NCI-H526 treated with DMSO at 0.1 percent for 48 hours (cell line): ENCODE data around the gene ROBO1.
A peak's percentile ranks its signal among the peaks of the same experiment; 100 is the strongest.

Experiments used
- DNase-seq: peaks from one replicate; lab custom pipeline; 2025; lab: John Stamatoyannopoulos, UW

Gene ROBO1

DNA sequence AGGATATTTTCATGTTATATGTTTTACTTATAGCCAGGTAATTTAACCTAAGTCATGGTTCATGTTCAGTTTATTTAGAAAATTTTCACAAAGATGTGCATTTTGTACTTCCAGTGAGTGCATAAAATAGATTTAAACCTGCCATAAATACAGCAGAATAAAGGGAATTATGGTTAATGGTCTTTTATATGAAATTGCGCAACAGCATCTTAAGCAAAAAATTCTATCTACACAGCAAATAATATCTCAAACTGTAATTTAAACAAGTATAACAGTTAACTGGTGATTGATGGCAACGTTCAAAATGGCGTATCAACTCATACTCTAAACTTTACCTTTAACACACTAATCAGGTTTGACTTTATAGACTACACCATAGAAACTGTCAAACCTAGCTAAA is 97.6 kb downstream of the ROBO1 start:
- DNase-seq: no peak

DNA sequence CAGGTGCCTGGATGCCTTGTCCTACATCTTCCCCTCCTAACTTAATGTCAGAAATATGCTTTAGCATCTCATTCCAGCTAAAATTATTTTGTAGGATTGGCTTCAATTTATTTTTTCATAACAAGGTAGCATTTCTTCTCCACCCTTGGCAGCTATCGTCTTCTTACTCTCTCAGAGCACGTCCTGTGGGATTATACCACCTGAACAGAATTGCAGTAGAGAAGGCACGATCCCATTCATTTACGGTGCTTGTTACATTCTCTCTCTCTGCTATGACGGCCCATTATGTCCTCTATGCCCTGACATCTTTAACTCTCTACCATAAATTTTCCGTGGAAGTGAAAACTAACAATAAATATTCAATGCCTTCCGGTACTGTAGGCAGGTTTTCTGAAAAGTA is 103.3 kb downstream of the ROBO1 start:
- no peak for DNase-seq

DNA sequence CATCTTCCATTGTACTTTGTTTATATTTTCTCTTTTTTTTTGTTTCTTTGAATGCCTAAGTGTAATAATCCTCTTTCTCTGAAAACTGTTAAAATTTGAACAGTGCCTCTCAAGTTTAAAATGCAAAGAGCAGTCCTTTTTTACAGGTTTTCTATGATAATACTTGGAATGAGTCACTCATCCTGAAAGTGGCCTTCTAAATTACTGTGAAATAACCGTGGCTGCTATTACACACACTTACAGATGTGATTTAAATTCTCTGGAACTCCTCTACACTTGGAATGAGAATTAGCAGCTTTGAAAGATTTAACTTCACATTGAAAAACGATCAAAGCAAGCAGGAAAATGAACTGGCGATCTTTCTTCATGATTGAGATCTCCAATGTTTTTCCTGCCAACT is 105.9 kb downstream of the ROBO1 start:
- DNase-seq: no peak

DNA sequence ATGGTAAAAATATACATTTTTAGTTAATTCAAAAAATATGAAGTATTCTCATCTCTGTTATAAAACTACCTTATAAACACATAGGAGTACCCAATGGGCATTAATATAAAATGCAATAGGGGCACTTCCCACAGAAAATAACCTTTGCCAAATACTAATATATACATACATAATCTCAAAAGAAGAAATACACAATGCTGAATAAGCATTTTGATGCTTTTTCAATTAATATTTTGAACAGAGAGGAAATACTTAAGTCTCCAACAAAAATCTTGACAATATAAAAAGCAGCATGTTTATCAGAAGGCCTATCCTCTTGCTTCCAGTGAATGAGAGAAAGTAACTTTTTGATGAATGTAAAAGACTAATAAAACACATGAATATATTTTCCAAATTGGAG is 110.7 kb downstream of the ROBO1 start:
- no peak for DNase-seq

DNA sequence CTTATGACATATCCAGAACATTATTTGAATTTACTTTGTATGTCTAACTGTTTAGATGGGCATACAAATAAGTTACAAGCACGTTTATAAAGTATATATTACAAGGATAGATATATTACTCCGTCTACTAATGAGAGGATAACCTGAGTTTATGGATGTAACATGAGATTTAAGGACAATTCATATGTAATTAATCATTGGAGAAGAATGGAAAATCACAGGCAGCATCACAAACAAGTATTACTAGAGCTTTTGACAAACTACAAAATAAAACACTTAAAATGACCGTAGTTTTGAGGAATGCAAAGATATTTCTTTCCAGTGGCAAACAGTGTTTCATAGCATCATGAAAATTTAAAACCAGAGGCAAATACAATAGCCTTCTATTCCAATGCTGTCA is 113.8 kb downstream of the ROBO1 start:
- DNase-seq: no peak

DNA sequence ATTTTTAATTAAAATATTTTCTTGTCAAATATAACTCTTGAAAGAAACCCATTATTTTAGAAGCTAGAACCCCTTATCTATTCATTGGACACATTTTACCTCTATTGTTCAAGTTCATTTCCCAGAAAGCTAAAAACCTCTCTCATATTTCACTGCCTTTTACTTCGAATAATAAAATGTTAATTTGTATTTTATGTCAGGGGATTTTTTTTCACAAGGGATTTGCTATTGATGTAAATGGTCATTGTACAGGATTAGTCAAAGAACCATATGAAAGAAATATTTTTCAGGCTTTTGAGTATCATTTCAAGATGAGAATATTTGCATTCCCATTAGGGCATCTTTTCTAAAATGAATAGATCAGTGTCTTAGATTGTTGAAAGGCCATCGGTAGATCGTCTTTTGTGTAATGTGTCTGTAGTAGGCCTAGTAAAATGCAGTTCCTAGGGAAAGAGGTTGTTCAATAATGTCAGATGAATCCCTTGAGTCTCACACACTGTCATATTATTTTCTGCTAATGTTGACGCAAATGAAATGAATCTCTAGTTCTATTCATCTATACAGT is 114.5 kb downstream of the ROBO1 start:
- DNase-seq: no peak

DNA sequence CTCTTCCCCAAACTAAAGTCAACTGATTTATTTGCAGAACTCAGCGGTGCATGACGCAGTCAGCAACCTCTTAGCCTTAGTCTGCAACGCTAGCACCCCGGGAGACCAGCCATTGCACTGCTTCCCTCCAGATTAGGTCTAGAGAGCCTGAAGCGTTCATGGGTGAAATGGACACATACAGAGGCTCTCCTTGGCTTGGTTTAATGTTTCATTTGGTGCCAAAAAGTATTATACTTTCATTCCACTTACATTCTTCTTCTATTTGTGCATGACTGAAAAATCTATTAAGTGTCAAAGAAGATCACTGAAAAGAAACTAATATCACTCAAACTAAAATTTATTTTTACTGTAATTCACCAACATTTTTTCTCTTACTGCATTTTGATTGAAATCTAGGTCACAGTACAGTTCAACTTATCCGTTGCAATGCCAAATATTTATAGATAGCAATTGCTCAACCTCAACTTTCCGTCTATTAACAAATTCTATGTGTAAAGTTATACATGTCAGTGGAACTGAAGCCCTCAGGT is 116.2 kb downstream of the ROBO1 start:
- DNase-seq: no peak

DNA sequence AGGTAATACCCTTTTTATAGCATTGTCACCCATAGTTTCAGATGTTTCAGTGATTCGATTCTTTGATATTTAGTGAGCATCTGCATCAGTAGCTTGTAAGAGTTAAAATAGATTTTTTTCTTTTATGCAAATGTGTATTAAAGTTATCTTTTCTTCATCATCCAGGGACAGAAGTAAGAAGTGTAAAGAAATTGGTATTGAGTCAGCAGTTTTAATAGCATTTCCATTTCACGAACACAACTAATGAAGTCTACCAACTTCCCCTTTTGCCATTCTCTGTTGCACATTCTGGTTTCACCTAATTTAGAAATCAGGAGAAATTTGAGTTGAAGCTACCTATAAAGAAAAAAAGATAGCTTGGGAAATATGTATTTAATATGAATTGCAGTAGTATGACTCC is 127.9 kb downstream of the ROBO1 start:
- no peak for DNase-seq

DNA sequence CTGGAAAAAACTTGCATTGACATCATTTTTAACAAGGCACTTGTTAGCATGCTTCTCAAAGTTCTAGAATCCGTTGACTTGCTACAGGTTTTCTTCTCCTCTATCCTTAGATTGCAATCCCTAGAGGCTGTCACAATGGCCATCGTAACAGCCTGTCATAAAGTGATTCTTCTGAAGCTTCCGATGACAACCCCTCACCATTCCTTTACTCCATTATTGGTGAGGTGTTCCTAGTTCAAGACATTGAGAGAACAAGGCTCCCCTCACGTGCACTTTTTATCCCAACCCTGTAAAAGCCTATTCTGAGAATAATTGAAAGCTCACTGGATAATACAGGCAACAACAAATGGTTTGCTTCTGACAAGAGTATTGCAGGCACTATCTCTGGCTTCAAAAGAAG is 131.4 kb downstream of the ROBO1 start:
- no peak for DNase-seq

DNA sequence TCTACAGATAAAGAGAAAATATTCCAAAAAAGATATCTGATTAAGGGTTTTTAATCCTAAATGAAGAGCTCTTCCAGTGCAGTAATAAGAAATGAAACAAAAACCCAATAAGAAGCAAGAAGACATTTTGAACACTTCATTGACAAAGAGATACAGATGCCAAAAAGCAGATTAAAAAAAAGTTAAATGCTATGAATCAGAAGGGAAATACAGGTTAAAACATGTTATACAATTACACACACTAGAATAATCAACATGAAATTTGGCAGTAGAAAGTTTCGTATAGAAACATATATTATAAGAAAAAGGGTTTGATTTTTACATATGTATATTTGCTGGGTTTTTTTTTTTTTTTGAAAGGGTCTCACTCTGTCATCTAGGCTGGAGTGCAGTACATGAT is 135.0 kb downstream of the ROBO1 start:
- no peak for DNase-seq

DNA sequence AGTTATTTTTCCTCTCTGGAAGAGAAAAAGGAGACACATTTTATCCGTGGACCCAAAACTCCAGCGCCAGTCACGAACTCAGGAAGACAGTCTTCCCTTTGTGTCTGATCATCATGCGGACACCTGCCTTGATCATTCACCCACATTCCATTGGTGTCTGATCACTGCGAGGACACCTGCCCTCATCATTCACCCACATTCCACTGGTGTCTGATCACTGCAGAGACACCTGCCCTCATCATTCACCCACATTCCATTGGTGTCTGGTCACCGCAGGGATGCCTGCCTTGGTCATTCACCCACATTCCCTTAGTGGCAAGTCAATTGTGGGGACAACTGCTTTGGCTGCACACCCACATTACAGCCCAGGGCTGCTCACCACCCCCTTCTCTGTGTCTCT is 148.9 kb downstream of the ROBO1 start:
- no peak for DNase-seq

DNA sequence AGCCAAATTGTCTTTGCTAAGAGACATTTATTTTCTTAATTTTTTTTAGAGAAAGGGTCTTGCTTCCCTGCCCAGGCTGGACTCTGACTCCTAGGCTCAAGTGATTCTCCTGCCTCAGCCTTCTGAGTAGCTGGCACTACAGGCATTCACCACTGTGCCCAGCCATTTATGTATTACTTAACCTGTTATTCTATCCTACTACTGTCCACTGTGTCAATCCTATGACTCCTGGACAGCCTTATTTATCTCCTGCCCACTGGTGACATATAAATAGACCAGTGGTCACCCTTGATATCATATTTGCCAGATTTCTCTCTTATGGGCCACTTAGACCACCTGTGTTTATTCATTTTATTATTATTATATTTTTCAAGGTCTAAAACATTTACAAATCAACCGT is 161.4 kb downstream of the ROBO1 start:
- DNase-seq: no peak

DNA sequence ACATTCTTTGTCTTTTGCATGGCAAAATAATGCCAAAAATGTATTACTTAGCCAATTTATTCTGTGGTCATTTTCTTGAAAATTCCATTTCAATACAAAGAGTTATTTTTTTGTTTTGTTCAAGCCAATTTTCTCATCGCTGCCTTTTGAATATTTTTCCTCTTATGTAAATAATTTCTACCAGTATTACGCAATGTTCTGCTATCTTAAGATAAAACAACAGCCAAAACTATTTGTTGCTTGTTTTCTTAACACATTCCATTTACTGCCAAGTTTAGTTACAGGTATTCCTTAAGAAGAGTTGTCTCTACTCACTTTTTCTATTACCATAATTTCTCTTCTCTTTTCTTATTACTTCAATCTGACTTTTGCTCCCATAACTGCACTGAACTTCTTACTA is 163.1 kb downstream of the ROBO1 start:
- DNase-seq: no peak

DNA sequence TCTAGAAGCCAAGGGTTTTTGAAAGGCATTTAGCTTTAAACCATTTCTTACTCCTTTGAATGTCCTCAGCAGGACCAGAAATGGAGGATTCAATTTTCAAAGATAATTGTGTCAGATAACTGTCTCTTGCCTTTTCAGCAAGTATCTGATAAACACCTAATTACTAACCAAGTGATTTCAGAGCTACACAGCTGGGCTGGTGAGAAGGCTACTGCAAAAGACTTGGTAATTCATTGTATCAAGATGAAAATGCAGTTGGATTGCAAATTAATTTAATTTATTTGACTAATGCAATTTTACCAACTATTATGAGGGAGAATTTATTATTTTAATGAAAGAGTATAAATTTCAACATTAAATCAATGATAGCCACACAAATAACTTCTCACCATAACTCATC is 165.4 kb downstream of the ROBO1 start:
- DNase-seq: no peak

DNA sequence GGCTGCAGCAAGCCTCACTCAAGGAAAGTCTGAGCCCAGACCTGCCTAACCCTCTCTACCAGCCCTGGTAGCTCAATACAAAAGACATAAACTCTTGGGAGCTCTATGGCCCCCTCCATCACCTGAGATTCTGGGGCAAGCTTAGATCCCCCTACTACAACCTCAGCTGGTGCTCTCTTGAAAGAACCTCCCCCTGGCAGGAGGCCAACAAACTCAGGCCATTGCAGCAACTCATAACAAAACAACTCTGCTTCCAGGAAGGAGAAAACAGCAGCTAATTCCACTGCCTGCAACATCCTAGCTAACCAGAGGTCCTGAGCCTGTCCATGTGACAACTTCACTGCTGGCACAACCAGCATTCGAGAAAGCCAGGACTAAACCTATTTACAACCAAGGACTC is 169.2 kb downstream of the ROBO1 start:
- DNase-seq: no peak

DNA sequence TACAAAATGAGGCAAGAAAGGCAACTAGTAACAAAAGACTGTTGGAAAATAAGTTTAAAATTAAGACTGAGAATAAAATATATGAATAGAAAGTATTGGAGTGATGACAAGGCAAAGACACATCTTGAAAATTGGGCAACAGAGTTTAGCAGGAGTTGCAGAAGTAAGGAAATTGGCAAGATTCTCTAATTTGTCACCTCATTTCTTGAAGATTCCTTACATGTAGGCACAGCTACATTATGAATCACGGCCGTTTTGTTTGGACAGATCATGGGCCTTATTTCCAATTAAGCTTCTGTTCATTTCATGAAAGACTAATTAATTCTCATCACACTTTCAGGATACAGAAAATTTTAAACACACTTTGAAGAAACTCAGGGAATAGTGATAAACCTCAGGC is 170.1 kb downstream of the ROBO1 start:
- no peak for DNase-seq

DNA sequence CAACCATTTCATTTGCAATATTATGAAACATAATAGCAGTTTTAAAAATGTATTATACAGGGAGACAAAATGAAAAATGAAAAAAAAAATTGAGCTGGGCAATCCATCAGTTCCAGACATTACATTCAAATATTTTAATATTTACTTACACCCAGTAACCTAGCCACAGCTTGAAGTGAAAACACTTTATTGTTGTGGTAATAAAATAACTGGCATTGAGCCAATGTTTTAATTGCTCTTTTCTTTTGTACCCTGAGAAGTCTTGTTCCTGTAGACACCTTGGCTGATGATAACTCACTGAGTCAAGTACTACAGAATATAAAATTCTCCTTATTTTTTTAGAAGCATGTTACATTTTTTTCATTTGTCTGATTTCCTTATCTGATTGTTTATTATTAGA is 180.6 kb downstream of the ROBO1 start:
- DNase-seq: peak; percentile 7

DNA sequence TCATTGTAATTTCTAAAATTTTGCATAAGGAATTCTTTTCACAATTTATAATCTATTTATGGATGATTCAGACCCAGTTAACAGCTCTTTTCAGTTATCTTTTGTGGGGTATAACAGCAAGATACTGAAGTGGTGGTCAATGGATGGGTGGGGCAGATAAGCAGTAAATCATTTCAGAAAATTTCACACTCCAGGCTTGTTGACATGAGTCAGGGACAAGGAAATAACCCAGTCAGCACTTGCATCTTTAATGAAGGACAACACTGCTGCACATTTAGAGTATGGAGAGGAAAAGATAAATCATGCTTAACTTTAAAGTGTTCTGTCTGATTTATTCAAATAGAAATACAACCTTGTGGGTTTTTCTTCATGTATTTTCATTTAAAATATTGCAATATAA is 181.6 kb downstream of the ROBO1 start:
- no peak for DNase-seq

DNA sequence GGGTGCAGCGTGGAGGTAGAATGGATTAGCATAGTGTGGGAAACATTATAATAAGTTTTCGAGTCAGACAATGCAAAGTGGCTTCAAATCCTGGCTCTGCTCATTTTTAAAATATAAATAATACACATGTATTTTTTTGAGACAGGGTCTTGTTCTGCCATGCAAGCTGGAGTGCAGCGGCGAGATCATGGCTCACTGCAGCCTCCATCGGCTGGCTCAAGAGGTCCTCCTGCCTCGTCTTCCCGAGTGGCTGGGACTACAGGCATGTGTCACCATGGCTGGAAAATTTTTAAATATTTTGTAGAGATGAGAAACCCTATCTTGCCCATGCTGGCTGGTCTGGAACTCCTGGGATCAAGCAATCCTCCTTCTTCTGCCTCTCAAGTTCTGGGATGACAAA is 194.9 kb downstream of the ROBO1 start:
- no peak for DNase-seq

DNA sequence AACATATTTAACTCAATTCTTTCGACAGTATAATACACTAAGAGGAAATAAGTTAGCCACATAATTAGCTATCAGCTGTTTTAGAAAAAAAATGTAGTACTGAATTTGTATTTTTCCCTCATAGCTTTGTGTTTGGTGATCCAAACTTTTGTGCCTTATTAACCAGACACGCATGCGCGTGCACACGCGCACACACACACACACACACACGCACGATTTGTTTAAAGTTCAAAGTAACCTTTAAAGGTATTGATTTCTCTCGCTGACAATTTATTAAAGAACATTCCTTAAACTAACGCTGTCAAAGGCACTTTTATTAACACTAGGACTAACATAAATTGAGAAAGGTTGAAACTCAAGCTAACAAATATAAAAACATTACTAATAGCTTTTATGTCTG is 198.9 kb downstream of the ROBO1 start:
- DNase-seq: no peak

DNA sequence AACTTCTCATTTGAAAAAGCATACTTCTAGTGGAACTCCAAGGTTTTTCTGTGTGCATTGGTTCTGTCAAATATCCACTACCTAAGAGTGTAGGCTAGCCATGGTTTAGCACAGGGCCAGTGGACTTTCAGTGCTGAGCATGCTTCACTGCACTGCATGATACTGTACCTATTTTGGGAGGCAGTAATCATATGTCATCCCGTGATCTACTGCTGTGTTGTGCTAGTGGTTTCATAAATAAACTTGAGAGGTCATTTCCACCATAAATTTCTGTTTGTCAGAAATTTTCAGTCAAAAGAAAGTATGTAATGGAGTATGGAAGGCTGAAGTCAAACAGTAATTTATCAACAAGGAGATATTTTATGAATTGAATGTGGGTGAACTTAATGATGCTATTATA is 203.6 kb downstream of the ROBO1 start:
- DNase-seq: no peak

DNA sequence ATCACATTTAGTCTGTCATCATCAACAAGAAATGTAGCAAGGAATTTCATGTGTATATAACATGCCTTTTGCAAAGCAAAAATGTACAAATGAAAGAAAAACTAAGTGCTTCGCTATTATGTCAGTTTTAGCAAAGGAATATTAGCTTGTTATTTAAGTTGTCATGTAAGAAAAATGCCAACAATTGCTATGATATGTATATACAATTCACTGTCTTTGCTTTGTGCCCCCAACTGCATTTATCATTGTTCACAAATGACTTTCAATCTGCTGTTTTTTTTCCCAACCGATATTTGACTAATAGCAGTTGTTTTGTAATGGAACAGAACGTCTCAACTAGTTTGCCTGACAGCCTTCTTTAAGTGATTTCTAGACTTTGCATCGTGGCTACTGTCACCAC is 207.1 kb downstream of the ROBO1 start:
- no peak for DNase-seq

DNA sequence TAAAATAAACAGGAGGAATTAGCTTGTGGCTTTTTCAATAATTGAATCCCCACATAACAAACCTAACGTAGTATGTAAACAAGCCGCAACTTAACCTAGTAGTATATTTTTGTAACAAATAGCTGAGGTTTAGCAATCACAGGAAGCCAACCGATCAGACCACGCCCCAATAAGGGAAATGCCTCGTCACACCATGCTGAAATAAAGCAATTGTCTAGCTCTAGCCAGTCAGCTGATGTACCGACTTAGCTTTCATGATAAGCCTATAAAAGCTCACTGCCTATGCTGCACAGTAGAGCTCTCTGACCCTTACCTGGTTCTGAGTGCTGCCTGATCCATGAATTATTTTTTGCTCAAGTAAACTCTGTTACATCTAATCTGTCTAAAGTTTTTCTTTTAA is 208.9 kb downstream of the ROBO1 start:
- no peak for DNase-seq

DNA sequence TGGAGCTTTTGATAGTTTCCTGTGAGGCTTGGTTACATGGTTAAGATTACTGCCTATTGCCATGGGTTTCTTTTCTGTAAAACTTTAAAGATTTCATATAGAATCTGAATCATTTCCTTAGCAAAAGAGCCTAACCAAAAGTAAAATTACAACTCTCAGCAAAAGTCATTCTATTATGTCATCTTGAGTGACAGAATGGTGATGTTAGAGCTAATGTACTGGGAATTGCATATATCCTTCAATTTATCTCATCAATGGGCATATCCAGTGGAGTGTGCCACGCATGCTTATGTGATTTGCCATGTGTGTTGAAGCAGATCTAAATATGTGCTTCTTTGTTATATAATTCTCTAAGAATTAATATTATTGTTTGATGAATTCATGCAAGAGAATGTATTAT is 212.1 kb downstream of the ROBO1 start:
- no peak for DNase-seq

DNA sequence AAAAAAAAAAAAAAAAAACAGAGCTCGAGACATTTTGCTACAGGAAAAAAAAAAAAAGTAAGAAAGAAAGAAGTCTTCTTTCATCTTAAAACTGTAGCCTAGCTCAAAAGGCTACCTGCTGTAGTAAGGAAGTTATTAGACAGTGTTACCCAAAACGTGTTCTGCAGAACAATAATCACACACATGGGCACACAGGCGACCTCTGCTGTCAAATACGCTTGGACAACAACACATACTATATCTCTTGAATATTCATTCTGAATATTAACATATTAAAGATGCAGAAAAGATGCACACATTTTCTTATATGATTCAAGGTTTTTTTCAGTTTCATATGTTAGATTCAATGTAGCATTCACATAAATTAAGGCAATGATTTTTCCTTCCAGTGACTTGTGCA is 215.8 kb downstream of the ROBO1 start:
- DNase-seq: no peak
